A172 (cell line): Measurements from ENCODE around the gene PTPRG. TPM values are rescaled to one million over a fixed set of nuclear protein-coding genes. Genes with fewer than 3 reads are reported as not detected.
A peak's percentile ranks its signal among the peaks of the same experiment; 100 is the strongest.

ENCODE experiments used
- DNase-seq: peaks from one replicate; pipeline ENCODE4 v3.0.0-alpha.2; 2015; ENCODE audit warnings: low spot score
- total RNA-seq: library from RNA; depleted of rRNA; stranded (reverse); fragments of >200 nt; shearing (Covaris generic); gene quantifications from 2 replicates; pipeline ENCODE4 v1.2.3, GENCODE V29; 2014

The PTPRG gene
- total RNA-seq, 1 experiment from 2014 or later = 7.3 TPM

DNA sequence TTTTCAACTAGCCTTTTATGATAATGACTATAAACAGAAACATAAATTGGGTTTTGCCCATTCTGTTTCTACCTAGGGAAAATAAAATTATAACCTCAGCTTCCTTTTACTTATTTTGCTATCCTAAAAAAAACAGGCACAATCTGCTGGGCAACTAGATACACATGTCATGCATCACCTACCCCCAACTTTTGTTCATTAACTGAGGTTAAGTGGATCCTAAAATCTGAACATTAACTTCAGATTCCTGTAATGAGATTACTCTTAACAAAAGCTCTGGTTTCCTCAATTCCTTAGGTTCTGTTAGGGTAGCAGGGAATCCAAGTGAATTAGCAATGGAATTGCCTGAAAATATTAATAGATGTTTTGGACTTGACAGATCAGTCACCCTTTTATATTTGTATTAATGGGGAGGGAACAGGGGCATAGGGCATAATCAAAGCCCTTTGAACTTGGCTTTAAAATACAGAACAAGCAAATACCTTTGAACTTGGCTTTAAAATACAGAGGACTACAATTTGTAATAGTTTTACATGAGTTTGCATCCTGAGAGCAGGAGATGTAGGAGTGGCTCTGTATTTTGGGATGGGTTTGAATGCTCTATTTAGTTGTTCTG lies 705.4 kb downstream of the PTPRG start:
- DNase-seq = no peak

DNA sequence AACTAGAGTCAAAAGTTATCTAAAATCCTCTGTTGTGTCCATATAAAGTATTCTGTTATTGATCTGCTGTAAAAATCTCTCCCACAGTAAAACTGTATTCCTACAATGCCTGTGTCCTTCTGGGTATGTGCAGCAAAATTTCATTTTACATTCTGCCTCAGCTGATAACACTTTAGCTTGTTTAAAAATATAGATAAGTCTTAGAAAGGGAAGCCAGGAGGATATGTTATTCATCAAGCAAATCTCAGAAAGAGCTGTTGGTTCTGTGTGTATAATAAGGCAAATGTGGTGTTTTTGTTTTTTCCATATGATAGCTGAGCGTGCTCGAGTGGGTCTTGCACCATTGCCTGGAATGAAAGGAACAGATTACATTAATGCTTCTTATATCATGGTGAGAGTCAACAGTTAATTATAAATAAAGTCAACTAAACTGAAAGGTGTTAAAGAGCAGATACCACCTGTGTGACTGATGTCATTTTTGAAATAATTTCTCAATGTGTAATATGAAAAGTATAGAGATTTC lies 715.3 kb downstream of the PTPRG start:
- no peak for DNase-seq

- no peak for DNase-seq
These were observed 716.1 kb downstream of the PTPRG start for GRCh38 chr3:62277450-62277849.

DNA sequence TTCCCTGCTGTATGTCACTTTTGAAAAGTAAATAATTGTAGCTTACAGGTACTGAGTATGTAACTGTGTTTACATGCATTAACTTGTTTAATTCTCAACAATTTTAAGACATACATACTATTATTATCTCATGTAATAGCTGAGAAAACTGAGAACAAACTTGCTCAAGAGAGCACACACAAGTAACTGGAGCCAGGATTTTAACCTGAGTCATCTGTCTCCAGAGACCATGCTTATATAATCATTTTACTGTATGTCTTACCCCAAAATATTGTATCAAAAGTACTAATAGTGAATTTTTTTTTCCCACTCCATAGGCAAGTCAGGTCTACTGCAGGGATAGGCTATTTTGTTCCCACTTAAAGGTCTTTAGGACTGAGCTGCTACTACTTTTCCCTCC lies 716.6 kb downstream of the PTPRG start:
- no peak for DNase-seq

- no peak for DNase-seq
These were observed 720.4 kb downstream of the PTPRG start for GRCh38 chr3:62281726-62282125.

- no peak for DNase-seq
These were observed 723.1 kb downstream of the PTPRG start for GRCh38 chr3:62284442-62284841.

- DNase-seq = no peak
These were observed 726.1 kb downstream of the PTPRG start for GRCh38 chr3:62287392-62287927.

DNA sequence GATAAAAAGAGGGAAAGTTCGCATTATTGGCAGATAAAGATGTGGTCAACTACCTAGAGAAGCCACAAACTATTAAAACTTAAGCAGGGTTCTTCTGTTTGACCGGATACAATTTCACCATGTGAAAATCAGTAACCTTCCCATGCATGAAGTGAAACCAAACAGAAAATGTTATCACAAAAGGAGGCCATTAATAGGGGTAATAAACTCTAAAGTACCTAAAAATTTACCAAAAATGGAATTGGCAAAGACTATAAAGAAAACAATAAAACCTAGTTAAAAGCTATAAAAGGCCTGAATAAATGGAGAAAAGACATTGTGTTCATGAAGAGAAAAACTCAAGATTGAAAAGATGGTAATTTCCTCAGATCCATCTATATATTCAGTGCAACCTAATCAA lies 728.6 kb downstream of the PTPRG start:
- no peak for DNase-seq

DNA sequence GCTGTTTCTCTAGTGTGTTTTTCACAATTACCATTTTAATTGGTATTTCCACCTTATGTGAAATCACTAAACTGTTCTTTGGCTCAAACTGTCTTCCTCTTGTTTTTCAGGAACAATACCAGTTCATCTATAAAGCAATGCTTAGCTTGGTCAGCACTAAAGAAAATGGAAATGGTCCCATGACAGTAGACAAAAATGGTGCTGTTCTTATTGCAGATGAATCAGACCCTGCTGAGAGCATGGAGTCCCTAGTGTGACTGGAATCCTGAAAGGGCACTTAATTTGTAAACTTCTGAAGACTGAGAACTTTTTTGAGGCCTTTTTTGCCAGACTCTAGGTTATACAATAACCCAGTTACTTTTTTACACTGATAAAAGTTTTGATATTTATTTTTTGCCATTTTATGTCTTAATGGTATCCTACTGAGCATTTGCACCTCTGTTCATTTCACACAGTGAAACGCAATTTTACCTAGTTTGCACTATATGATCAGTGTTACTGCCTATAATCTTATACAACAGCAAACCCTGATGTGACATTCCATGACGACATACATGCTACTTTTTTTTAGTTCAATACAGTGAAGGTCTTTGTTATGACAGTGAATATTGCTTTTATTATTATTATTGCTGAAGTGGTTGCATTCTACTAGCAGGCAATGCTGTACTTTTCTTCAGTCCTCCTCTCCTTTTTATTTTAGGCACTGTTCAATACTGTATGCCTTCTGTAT lies 731.8 kb downstream of the PTPRG start:
- no peak for DNase-seq

DNA sequence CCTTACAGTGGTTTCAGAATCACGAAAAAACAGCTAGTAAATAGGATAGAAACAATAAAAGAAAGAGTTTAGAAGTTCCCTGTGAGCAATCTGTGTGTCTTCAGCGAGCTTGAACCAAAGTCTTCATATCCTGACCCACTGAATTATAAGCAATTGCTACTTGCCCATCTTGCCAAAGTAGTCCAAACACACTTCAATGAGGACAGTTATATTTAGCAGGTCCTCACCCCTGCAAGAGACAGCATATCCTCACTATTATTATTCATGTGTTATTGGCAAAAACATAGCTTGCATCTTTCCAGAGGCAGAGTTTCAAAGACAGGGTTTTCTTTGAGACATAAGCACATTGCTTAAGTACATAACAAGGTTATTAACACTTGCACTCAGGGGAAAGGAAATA lies 734.2 kb downstream of the PTPRG start:
- no peak for DNase-seq

- no peak for DNase-seq
These were observed 739.2 kb downstream of the PTPRG start for GRCh38 chr3:62300617-62301016.

DNA sequence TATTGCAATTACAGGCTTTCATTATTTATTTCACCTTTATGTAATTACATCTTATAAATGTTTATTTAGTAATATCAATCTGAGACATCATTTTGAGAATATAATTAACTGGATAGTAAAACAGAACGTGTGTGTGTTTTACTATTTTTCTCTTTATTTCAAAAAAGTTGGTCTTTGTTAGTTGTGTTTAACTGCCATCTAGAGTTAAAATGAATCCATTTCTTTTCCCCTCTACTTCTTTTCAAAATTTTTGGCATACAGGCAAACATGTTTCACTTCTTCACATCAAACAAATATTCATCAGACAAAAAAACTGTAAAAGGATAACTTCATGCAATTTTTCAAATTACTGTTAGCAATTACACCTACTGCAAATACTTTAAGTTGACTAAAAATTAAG lies 750.8 kb downstream of the PTPRG start:
- no peak for DNase-seq

GRCh38 chr3:62316525-62316924 lies 755.2 kb downstream of the PTPRG start:
- DNase-seq = no peak

DNA sequence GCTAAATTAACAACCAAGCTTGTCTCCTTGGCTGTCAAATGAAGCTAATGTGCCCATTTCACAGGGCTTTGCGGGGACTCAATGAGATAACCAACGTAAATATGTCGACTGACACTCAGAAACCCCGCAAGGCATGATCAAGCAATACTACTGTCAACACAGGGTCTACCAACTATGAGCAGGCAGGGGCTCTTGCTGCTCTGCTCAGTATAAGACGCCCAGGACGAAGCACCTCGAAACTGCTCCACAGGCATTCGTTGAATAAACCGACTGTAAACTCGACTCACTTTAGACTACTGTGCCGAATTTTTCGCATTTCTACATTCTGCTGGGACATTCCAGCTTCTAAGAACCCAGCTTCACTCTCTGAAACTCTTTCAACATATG lies 757.0 kb downstream of the PTPRG start:
- DNase-seq = no peak

DNA sequence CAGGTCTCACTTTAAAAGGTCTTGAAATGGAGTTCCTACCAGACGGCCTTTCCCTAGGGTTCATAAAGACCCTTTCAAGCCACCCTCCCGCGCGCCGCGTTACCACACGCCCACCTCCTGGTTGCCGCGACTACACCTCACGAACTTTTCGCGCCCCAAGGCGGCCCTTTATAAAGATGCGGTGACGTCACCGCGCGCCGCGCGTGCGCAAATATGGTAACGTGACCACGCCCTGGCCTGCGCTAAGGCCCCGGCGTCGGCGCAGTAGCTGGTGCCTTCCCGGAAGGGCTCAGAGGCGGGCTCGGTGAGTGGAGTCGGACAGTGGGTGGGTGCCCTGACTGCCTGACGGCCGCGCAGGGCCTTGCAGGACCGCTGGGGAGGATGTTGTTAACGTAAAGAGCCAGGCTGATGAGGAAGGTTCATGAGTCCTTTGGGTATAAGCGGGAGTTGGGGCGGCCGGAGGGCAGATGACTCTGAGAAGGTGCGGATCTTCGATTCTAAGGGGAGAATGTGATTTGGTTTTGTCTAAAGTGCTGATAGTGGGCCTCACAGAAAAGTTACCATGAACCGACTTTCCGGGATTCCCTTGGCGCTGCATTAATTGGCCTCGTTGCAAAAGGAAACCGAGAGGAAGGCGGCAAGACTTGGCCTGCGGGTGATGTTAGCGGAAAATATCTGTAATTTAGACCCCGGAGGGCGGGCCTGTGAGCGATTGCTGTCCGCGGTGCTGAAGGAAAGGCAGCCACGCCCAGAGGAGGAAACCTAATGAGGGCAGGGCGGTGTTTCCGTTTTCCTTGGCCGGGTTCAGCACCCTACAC lies 757.6 kb downstream of the PTPRG start:
- DNase-seq = peak; percentile 28

GRCh38 chr3:62319570-62320243 lies 758.3 kb downstream of the PTPRG start:
- no peak for DNase-seq

- DNase-seq = no peak
These were observed 761.9 kb downstream of the PTPRG start for GRCh38 chr3:62323241-62323640.

- no peak for DNase-seq
These were observed 764.5 kb downstream of the PTPRG start for GRCh38 chr3:62325896-62326295.

DNA sequence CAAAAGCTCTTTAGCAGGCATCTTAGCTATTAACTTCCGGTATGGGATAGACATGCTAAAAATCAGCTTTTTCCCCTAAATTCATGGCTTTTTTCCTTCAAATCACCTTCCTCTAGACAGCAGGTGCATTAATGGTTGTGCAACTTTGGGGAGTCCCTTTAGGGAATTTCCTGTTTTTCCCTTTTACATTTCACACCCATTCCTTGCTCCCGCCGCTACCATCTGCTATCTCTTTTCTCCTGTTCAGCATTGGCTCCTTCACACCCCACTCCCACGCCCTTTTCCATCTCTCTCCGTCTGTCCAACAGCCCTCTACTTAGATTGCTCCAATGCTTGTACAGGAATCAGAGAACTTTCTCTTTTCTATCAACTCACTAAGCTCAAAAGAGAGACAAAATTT lies 768.6 kb downstream of the PTPRG start:
- DNase-seq = no peak

DNA sequence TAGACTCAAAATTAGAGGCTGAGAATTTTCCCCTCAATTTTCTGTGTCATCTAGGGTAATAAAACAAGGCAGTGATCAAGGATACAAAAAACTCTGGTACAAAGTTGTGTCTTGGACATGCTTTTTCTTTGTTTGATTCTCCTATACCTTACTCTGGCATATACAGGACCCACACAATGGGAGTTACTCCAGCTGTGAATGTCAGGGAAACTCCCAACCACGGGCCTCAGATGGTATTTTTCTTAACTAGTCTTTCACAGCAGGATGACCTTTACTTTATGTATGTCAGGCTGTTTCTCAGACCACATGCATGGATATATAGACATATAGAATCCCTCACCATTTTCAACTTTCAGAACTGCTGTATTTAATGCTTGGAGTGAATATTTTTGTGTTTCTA lies 770.6 kb downstream of the PTPRG start:
- DNase-seq = no peak

DNA sequence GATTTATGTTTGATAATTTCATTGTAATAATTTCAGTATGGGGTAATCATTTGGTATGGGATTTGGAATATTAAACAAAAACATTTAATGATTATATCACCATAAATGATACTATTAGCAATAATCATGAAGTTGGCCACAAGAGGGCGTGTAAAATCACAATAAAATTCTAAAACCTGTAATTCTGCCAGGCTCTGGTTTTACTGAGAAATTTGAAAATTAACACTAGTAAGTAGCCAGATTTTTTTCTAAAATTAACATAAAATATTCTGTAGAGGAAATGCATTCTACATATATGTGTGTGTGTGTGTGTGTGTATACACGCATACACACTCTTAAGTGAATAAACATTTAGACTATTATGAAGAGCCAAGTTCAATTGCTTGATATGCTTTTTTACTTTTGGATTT lies 771.5 kb downstream of the PTPRG start:
- no peak for DNase-seq

GRCh38 chr3:62335196-62335595 lies 773.8 kb downstream of the PTPRG start:
- no peak for DNase-seq
